PC-9 (cell line): ENCODE data around the gene PHRF1. TPM values are rescaled to one million over a fixed set of nuclear protein-coding genes. Genes with fewer than 3 reads are reported as not detected.
A peak's percentile ranks its signal among the peaks of the same experiment; 100 is the strongest.

Experiments
- BruUV-seq: library from RNA; stranded (reverse); fragments of 400-500 nt; replicated peaks from 2 replicates; lab custom pipeline; 2021; lab: Mats Ljungman, UMichigan
- CTCF ChIA-PET: fragments of 300-600 bp; sonication (Branson Sonifier 250); formaldehyde crosslinking; loops from one replicate; lab custom pipeline; 2022; ENCODE audit warnings: antibody characterized with exemption; lab: Charles Lee
- POLR2A ChIA-PET: fragments of 300-600 bp; sonication (Branson Sonifier 250); formaldehyde crosslinking; loops from one replicate; lab custom pipeline; 2022; ENCODE audit warnings: antibody characterized with exemption; ENCODE audit not compliant: unreplicated experiment; lab: Charles Lee
- DNase-seq, 2 experiments: peaks; one replicate each; pipeline versions ENCODE4 v3.0.0 to v3.0.0-alpha.2; 2015 to 2022; ENCODE audit warnings: mixed read lengths in 1 of 2
- H2AFZ ChIP-seq: fragments of 200-600 bp; sonication (generic); 2 replicates; pipeline ENCODE4 v1.8.1; 2017; ENCODE audit warnings: antibody characterized with exemption
- H3F3A ChIP-seq: fragments of 200-600 bp; sonication (generic); 2 replicates; pipeline ENCODE4 v1.8.1; 2017; ENCODE audit warnings: antibody characterized with exemption, mild to moderate bottlenecking, low read depth; ENCODE audit not compliant: insufficient read depth
- H3K27ac ChIP-seq: fragments of 200-600 bp; sonication (generic); 2 replicates; pipeline ENCODE4 v1.6.1; 2016; ENCODE audit warnings: mixed run types
- H3K27me3 ChIP-seq: fragments of 200-600 bp; sonication (generic); 2 replicates; pipeline ENCODE4 v1.6.1; 2016; ENCODE audit warnings: low read depth, mixed run types; ENCODE audit not compliant: insufficient read depth
- H3K36me3 ChIP-seq: fragments of 200-600 bp; sonication (generic); 2 replicates; pipeline ENCODE4 v1.6.1; 2016; ENCODE audit warnings: low read depth, mixed run types
- H3K4me1 ChIP-seq: fragments of 200-600 bp; sonication (generic); replicated peaks from 2 replicates; pipeline ENCODE4 v1.6.1; 2016; ENCODE audit warnings: mixed run types; ENCODE audit not compliant: insufficient read depth
- H3K4me2 ChIP-seq: fragments of 200-600 bp; sonication (generic); 2 replicates; pipeline ENCODE4 v1.6.1; 2017; ENCODE audit warnings: mixed run types
- H3K4me3 ChIP-seq: fragments of 200-600 bp; sonication (generic); 2 replicates; pipeline ENCODE4 v1.6.1; 2016; ENCODE audit warnings: mixed run types
- H3K79me2 ChIP-seq: fragments of 200-600 bp; sonication (generic); 2 replicates; pipeline ENCODE4 v1.6.1; 2017; ENCODE audit warnings: low read depth, mixed run types
- H3K9me2 ChIP-seq: fragments of 200-600 bp; sonication (generic); 2 replicates; pipeline ENCODE4 v1.8.1; 2017; ENCODE audit warnings: mild to moderate bottlenecking; ENCODE audit not compliant: insufficient read depth
- H3K9me3 ChIP-seq: fragments of 200-600 bp; sonication (generic); 2 replicates; pipeline ENCODE4 v1.8.1; 2016; ENCODE audit warnings: low read depth; ENCODE audit not compliant: insufficient read depth
- H4K20me1 ChIP-seq: fragments of 200-600 bp; sonication (generic); 2 replicates; pipeline ENCODE4 v1.8.1; 2017; ENCODE audit not compliant: insufficient read depth
- EZH2 ChIP-seq: fragments of 200-600 bp; sonication (generic); IDR thresholded peaks from 2 replicates; pipeline ENCODE4 v1.8.0; 2017; ENCODE audit warnings: antibody characterized with exemption, low read depth
- intact Hi-C: fragments of 100-400 bp; cut with micrococcal nuclease; formaldehyde crosslinking; loops from one replicate; pipeline ENCODE4 v1.10.0; 2022; ENCODE audit not compliant: unreplicated experiment
- total RNA-seq: library from RNA; stranded (reverse); gene quantifications from 2 replicates; pipeline ENCODE4 v1.2.3, GENCODE V29; 2021
- TF ChIP-seq, protein P1 (sequence below): fragments of 200-600 bp; sonication (generic); conservative IDR thresholded peaks from 2 replicates; pipeline ENCODE4 v1.6.1; 2017; ENCODE audit warnings: mixed run types, antibody characterized with exemption, mild to moderate bottlenecking, moderate library complexity

The PHRF1 gene
- total RNA-seq, 1 experiment from 2014 or later, result 21.7 TPM

GRCh38 chr11:615504-616319, 39.4 kb downstream of the PHRF1 start, which contains the start of gene IRF7:
IRF7 (minus strand) TSS chr11:615950; CDS start chr11:615364, 586 bp downstream.
- Histone ChIP-seq H3K4me1 (no peaks in the 10 kb centered on the region), H3K36me3 (no peaks in the 10 kb centered on the region), H3F3A (peaks cover 13% of the 10 kb centered on the region), H3K4me2 (peak within 1 kb of the TSS; percentile 78), H3K9me2 (no peaks in the 10 kb centered on the region), H3K27ac (peak within 1 kb of the TSS; percentile 65), H3K4me3 (peak within 1 kb of the TSS; percentile 59), H3K27me3 (no peaks in the 10 kb centered on the region), H3K79me2 (no peaks in the 10 kb centered on the region), H2AFZ (no peak within 1 kb of the TSS), H3K9me3 (no peaks in the 10 kb centered on the region), H4K20me1 (peaks cover 7% of the 10 kb centered on the region)
- TF ChIP-seq, protein P1, sequence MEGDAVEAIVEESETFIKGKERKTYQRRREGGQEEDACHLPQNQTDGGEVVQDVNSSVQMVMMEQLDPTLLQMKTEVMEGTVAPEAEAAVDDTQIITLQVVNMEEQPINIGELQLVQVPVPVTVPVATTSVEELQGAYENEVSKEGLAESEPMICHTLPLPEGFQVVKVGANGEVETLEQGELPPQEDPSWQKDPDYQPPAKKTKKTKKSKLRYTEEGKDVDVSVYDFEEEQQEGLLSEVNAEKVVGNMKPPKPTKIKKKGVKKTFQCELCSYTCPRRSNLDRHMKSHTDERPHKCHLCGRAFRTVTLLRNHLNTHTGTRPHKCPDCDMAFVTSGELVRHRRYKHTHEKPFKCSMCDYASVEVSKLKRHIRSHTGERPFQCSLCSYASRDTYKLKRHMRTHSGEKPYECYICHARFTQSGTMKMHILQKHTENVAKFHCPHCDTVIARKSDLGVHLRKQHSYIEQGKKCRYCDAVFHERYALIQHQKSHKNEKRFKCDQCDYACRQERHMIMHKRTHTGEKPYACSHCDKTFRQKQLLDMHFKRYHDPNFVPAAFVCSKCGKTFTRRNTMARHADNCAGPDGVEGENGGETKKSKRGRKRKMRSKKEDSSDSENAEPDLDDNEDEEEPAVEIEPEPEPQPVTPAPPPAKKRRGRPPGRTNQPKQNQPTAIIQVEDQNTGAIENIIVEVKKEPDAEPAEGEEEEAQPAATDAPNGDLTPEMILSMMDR, result no peak
- no peak for TF ChIP-seq EZH2
- no TSS peak for BruUV-seq
- CTCF ChIA-PET, result no interaction called here
- intact Hi-C loops, result no loop called here
- DNase-seq, result peak; percentile 75 to 87
- POLR2A ChIA-PET, result interaction anchor here (0.6 kb wide), 3 partner anchors 40 to 153 kb away, joined by 3 to 6 read pairs (median 4); no protein-coding TSS in a partner anchor

DNA sequence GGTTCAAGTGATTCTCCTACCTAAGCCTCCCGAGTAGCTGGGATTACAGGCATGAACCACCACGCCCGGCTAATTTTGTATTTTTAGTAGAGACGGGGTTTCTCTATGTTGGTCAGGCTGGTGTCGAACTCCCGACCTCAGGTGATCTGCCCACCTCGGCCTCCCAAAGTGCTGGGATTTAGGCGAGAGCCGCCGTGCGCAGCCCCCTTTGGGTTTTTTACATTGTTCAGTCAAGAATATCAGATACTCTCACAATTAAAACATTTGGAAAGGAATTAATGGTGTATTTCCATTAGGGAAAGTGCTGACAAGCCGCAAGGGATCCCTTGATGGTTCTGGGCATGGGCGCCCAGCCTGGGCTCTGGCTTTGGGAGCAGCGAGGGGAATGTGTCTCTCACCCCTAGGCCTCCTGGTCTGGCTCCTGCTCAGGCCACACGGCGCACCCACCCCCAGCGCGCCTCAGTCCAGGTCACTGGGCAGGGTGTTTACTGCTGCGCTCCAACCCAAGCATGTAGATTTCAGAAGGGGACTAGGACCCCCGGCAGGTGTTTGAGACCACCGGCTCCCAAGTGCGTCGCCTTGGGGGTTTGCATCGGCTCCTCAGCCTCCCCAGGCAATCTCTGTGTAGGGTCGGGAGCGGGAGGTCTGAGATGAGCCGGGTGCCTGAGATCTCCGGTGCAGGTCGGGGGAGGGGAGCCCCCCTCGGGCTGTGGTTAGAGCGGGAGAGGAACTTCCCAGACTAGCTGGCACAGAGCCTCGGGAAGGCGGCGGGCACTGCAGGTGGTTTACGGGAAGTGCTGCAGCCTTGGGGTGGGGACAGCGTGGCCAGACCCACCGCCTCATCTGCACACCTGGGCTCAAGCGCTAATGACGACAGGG, 40.3 kb downstream of the PHRF1 start:
- Histone ChIP-seq H3K4me1 (no peaks in the 10 kb centered on the region), H2AFZ (no peak overlapping the region), H3F3A (peaks cover 13% of the 10 kb centered on the region), H4K20me1 (peaks cover 7% of the 10 kb centered on the region), H3K27me3 (no peaks in the 10 kb centered on the region), H3K9me2 (no peaks in the 10 kb centered on the region), H3K4me3 (no peak overlapping the region; the same call in 1 of the 2 replicates), H3K4me2 (peak overlapping the region; percentile 78), H3K9me3 (no peaks in the 10 kb centered on the region), H3K79me2 (no peaks in the 10 kb centered on the region), H3K27ac (no peak overlapping the region), H3K36me3 (no peaks in the 10 kb centered on the region)
- DNase-seq, result no peak
- no peak for TF ChIP-seq EZH2
- TF ChIP-seq, protein P1, result no peak
- ChIA-PET CTCF (no interaction called here), POLR2A (no interaction called here)
- intact Hi-C loops, result no loop called here
- BruUV-seq, result no TSS peak

DNA sequence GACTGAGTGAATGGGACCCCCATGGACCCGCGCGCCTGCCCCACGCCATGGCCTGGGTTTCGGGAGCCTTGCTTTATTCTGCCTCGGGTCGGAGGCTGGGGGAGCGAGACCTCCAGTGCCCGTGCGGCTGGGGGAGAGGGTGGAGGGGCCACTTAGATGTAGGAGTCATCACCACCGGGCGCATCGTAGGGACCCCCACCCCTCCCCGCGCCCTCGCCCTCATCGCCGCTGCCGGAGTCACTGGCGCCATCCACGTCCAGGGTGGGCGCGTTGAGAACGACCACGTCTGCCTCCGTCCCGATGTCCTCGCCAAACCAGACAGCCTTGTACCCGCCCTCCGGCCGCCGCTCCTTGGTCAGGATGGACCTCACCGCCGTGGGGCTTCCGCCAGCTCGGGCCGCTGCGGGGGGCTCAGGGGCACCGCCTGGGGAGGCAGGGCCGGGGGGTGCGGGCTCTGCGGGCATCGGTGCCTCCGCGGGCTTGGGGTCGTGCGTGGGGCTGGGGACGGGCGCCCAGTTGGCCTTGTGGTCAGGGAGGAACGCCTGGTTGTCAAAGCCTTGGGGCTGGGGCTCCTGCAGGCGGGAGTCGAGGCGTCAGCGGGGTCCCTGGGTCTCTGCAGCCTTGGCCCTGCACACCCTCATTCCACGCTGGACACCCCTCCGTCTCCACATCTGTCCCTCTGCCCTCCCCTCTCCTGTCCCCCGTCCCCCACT, 41.1 kb downstream of the PHRF1 start:
- no TSS peak for BruUV-seq
- no peaks in the 10 kb centered on the region for H3K4me1 ChIP-seq
- no peak for DNase-seq
- H2AFZ ChIP-seq, result no peak overlapping the region
- intact Hi-C loops, result no loop called here
- peaks cover 7% of the 10 kb centered on the region for H4K20me1 ChIP-seq
- H3K27me3 ChIP-seq, result no peaks in the 10 kb centered on the region
- H3K9me3 ChIP-seq, result no peaks in the 10 kb centered on the region
- TF ChIP-seq, protein P1, result no peak
- TF ChIP-seq EZH2, result no peak
- ChIA-PET POLR2A (no interaction called here), CTCF (interaction anchor here (0.6 kb wide), 1 partner anchor 42 kb away, joined by 3 read pairs; no protein-coding TSS in a partner anchor)
- H3K4me3 ChIP-seq, result no peak overlapping the region
- H3F3A ChIP-seq, result peaks cover 5% of the 10 kb centered on the region; the same call in 1 of the 2 replicates
- H3K36me3 ChIP-seq, result no peaks in the 10 kb centered on the region
- H3K9me2 ChIP-seq, result no peaks in the 10 kb centered on the region
- H3K79me2 ChIP-seq, result no peaks in the 10 kb centered on the region
- no peak overlapping the region for H3K27ac ChIP-seq
- no peak overlapping the region for H3K4me2 ChIP-seq
